ENCODE results near the gene GAS7. TPM values are rescaled to one million over a fixed set of nuclear protein-coding genes. Genes with fewer than 3 reads are reported as not detected.

Gene GAS7
- polyA plus RNA-seq, 6 donors from 2014 or later = 1.1 to 3.6 (median 1.8) TPM; not detected in 1

DNA sequence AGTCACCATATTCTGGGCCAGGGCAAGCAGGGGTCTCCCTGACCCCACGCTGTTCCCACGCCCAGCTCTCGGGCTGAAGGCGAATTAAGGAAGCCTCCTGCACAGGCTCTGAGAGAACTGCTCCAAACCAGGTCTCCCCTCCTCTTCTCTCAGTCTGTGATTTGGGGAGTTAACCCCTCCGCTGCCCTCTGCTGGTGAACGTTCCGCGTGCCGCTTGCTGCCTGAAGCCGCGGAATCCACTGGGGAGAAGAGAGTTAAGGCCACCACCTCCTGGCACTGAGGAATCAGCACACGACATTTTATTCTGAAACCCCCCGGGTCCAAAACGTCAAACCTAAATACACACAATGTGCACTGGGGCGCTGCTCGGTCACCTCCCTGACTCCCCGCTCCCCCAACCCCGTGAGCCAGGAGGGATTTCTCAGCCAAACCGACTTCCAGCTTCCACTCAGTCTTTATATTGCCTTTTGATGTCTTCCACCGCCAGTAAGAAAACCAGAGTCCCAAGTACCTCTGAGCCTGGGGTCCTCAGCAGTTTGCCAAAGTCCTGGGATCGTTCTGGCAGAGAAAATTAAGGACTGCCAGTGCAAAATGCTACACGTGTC, 238.9 kb downstream of the GAS7 start:
- Mint-ChIP-seq H3K36me3 (no peaks in the 10 kb centered on the region), H3K27me3 (peaks cover 0 to 9% (median 7%) of the 10 kb centered on the region in 3 donors), H3K4me1 (peaks cover 5 to 8% (median 6%) of the 10 kb centered on the region in 3 donors), H3K9me3 (no peaks in the 10 kb centered on the region), H3K27ac (no peak overlapping the region), H3K4me3 (peak overlapping the region in 1 of 8 donors; percentile 27)
- DNase-seq (no peak), ATAC-seq (ENCODE audit: low read depth in 2 of 2) (no peak)

DNA sequence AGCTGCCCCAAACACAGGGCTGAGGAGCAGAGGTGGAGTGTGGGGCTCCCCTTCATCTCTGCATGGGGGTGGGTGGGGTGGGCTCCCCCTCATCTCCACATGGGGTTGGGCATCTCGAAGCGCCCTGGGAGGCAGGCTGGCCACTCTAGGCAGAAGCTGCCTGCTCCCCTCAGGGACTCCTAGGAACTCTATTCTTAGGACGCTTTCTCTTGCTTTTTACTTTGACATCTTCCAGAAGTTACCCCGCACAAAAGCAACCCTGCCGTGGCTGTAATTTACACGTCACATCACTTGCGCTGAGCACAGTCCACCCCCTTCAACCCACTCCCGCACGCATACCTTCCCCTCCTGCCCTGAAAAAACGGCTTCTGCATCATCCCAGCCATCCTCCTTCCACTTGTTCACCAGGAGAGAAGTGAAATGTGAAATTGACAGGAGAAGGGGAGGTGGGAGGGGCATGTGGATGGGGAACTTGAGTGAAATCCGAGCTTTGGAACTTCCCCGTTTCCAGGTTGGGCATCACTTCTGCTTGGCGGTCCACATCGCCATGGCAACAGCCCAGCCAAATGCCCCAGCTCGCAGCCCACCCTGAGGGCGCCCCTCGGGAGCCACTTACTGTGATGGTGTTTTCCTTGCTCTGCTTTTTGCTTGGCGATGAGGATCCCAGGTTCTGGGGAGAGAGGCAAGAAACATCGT, 239.7 kb downstream of the GAS7 start:
- ATAC-seq (ENCODE audit: low read depth in 2 of 2) = no peak

DNA sequence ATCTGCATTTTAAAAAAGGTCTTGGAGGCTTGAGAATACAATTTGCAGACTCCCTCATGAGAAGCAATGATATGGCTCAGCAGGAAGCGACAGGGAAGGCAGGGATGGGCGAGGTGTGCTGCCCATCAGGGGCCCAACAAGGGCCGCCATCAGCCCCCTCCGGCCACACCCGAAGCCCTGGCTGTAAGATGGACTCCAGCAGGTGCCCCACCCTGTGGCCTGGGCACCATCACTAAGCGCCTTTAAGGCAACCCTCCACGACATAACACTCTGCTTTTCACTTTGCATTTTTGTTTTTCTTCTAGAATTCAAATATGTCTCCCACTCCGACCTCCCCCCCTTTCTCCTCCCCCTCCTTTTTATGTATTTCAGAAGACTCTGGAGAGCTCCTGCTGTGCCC, 241.2 kb downstream of the GAS7 start:
- DNase-seq = no peak
- no peak for ATAC-seq (ENCODE audit: low read depth in 2 of 2)
- Mint-ChIP-seq H3K4me1 (peaks cover 5 to 8% (median 6%) of the 10 kb centered on the region in 3 donors), H3K4me3 (no peak overlapping the region), H3K36me3 (no peaks in the 10 kb centered on the region), H3K27me3 (peaks cover 0 to 9% (median 7%) of the 10 kb centered on the region in 3 donors), H3K9me3 (no peaks in the 10 kb centered on the region), H3K27ac (no peak overlapping the region)

More for the DNA sequence above, 239.7 kb downstream of the GAS7 start:
- peaks cover 5 to 8% (median 6%) of the 10 kb centered on the region in 3 donors for H3K4me1 Mint-ChIP-seq
- H3K36me3 Mint-ChIP-seq = no peaks in the 10 kb centered on the region
- no peaks in the 10 kb centered on the region for H3K9me3 Mint-ChIP-seq
- peaks cover 0 to 9% (median 7%) of the 10 kb centered on the region in 3 donors for H3K27me3 Mint-ChIP-seq
- H3K27ac Mint-ChIP-seq = no peak overlapping the region
- no peak overlapping the region for H3K4me3 Mint-ChIP-seq
- no peak for DNase-seq

DNA sequence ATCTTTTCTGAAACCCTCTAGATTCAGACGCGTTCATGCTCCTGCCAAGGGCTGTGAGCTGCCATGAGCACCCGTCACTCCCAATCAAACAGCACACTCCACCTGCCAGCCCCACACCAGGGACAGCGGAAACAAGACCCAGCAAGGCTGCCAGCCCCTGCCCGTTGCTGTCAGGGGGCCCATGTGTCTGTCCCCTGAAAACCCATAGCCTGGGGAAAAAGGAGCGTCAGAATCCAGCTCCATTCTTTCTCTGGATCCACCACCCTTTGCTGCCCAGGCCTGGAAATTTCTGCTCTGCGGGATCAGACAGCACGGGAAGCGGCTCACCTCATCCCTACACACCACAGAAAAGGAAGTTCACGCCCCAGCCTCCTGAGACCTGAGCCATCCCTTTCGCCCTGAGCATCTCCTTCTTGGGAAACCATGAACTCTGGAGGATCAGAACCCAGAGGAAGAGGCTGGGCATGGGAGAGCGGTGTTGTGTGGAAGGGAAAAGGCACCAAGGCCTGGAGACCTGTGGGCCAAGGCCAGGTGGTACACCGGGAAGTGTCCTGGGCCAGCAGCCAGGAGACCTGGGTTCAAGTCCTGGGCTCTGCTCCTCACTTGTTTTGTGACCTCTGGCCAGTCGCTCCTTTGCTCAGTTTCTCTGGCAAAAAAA, 241.8 kb downstream of the GAS7 start:
- Mint-ChIP-seq H3K4me3 (no peak overlapping the region), H3K4me1 (peaks cover 5 to 8% (median 6%) of the 10 kb centered on the region in 3 donors), H3K36me3 (no peaks in the 10 kb centered on the region), H3K27me3 (peaks cover 0 to 9% (median 7%) of the 10 kb centered on the region in 3 donors), H3K9me3 (no peaks in the 10 kb centered on the region), H3K27ac (no peak overlapping the region)
- no peak for ATAC-seq (ENCODE audit: low read depth in 2 of 2)
- no peak for DNase-seq

DNA sequence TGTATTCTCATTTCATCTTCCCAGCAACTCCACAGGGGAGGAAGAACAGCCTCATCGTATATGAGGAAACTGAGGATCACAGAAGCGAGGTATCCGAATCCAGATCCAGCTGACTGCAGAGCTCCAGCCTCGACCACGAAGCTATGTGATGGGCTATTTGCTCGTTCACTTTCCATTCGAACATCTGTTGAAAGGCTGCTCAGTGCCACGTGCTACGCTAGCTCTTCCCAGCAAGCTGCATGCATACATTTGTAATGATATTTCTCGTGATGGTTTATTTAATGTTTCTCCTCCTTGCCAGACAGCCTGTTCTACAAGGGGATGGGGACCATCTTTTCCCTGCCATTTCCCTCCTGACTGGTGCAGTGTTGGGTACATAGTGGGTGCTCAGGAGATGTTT, 244.9 kb downstream of the GAS7 start:
- Mint-ChIP-seq H3K27ac (peak overlapping the region in 1 of 6 donors; percentile 11), H3K36me3 (no peaks in the 10 kb centered on the region), H3K9me3 (no peaks in the 10 kb centered on the region), H3K27me3 (no peaks in the 10 kb centered on the region), H3K4me1 (no peaks in the 10 kb centered on the region), H3K4me3 (no peak overlapping the region)
- ATAC-seq (ENCODE audit: low read depth in 2 of 2) = no peak
- no peak for DNase-seq

DNA sequence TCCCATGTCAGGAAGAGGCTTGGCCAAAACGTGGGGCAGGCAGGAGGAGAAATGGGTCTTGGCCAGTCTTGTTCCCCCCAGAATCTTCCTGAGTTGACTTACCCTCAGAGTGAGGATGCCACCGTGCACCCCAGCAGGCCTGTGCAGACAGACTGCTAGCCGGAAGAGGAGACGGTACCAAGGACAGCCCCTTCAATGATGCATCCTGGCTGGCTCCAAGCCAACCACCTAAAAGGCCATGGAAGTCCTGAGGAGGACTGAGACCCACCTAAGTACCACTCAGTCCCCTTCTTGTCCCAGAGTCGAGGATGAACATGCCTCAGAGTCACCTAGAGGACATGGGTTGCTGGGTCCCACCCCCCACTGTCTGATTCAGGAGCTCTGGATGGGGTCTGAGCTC, 246.6 kb downstream of the GAS7 start:
- Mint-ChIP-seq H3K27ac (no peak overlapping the region), H3K9me3 (no peaks in the 10 kb centered on the region), H3K27me3 (no peaks in the 10 kb centered on the region)

DNA sequence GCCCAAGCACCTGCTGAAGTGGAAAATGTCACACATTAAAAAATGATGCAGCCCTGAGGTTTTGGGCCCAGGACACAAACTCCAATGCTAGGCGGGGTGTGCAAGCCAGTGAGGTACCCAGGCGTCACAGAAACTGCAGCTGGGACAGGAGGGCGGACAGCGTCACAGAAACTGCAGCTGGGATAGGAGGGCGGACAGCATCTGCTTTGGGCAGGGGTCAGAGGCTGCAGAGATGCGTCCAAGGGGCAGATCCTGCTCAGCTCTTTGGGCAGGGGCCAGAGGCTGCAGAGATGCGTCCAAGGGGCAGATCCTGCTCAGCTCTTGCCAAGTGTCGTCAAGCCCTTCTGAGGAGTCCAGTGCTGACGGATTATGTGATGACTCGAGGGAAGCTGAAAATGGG, 249.5 kb downstream of the GAS7 start:
- no peaks in the 10 kb centered on the region for H3K4me1 Mint-ChIP-seq
- no peak overlapping the region for H3K27ac Mint-ChIP-seq
- H3K4me3 Mint-ChIP-seq = no peak overlapping the region
- no peaks in the 10 kb centered on the region for H3K9me3 Mint-ChIP-seq
- H3K27me3 Mint-ChIP-seq = no peaks in the 10 kb centered on the region
- H3K36me3 Mint-ChIP-seq = no peaks in the 10 kb centered on the region
- no peak for ATAC-seq (ENCODE audit: low read depth in 2 of 2)
- DNase-seq = no peak

More for the DNA sequence above, 246.6 kb downstream of the GAS7 start:
- no peaks in the 10 kb centered on the region for H3K4me1 Mint-ChIP-seq
- no peak for DNase-seq
- ATAC-seq (ENCODE audit: low read depth in 2 of 2) = no peak
- H3K4me3 Mint-ChIP-seq = no peak overlapping the region
- no peaks in the 10 kb centered on the region for H3K36me3 Mint-ChIP-seq

DNA sequence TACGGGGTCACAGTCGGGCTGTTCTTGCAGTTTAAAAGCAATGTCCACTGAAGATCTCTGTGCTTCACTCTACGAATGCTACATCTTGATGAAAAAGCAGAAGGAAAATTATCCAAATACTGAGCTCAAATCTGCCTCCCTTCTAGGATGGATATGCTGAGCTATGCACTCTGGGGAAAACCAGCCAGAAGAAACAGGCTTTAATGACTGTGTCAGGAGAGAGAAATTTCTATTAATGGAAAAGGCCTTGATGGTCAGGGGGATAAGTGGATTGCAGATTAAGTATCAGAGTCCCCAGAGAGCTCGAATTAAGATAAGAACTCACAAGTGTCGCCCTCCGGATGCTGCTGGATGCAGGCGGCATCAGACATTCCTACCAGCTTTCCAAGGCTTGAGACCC, 253.7 kb downstream of the GAS7 start:
- Mint-ChIP-seq H3K9me3 (no peaks in the 10 kb centered on the region), H3K4me3 (no peak overlapping the region), H3K36me3 (no peaks in the 10 kb centered on the region), H3K27ac (no peak overlapping the region), H3K4me1 (no peaks in the 10 kb centered on the region), H3K27me3 (no peaks in the 10 kb centered on the region)
- no peak for DNase-seq
- no peak for ATAC-seq (ENCODE audit: low read depth in 2 of 2)

DNA sequence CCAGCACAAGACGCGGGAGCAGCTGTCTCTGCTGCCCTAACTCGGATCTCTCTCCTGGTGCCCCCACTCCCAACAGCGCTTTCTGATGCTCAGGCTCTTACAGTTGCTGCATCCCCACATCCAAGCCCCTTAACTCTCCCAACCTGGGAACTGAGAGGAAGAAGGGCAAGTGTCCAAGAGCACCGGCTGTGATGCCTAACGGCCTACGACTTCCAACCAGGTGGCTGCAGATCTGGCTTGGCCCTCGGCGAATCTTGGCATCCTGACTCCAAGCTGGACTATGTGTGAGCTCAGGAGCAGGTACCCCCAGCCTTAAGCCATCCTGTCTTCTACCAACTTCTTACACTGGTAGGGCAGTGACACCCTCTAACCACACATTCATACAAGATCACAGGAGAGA, 255.1 kb downstream of the GAS7 start:
- no peak overlapping the region for H3K4me3 Mint-ChIP-seq
- ATAC-seq (ENCODE audit: low read depth in 2 of 2) (no peak), DNase-seq (no peak)
- no peaks in the 10 kb centered on the region for H3K27me3 Mint-ChIP-seq
- H3K27ac Mint-ChIP-seq = no peak overlapping the region
- no peaks in the 10 kb centered on the region for H3K4me1 Mint-ChIP-seq
- peaks cover 0 to 4% of the 10 kb centered on the region in 2 donors for H3K36me3 Mint-ChIP-seq
- peaks cover 0 to 8% (median 2%) of the 10 kb centered on the region in 7 donors for H3K9me3 Mint-ChIP-seq

DNA sequence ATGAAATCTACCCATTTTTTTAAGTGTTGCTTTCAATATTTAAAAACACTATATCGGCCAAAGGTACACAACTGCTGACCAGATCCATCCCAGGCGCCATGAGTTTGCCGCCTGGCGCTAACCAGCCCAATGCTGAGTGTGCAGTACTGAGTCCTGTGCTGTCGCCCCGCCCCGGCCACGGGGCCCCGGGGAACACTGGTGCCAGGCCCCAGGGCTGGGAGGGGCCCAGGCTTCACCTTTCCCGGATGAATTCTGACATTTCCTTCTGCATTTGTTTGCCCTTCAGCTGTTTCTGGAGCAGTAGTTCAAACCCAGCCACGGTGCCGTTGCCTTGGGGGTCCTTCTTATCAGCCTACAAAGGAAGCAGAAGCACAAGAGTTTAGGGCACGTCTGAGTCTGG, 255.5 kb downstream of the GAS7 start:
- Mint-ChIP-seq H3K36me3 (peaks cover 0 to 4% of the 10 kb centered on the region in 2 donors), H3K4me1 (no peaks in the 10 kb centered on the region), H3K4me3 (no peak overlapping the region), H3K27me3 (no peaks in the 10 kb centered on the region), H3K9me3 (peaks cover 0 to 12% (median 2%) of the 10 kb centered on the region in 7 donors), H3K27ac (no peak overlapping the region)
- DNase-seq = no peak
- no peak for ATAC-seq (ENCODE audit: low read depth in 2 of 2)

DNA sequence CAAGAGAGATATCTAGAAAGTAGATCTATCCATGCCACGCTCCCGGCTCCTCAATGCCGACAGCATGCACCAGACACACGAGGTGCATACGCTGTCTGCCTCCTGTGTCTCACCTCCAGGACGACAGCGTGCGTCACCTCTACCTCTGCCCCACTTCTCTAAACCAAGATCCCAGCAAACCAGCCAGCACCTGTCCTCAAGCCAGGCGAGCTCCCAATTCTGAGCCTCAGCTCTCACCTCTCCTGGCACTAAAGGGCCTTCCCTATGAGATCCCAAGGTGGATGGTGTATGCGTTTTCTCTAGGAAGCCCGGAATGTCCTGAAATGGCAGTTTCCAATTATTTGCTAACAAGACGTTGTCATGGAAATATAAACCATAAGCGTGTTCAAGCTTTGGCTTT, 257.1 kb downstream of the GAS7 start:
- H3K4me1 Mint-ChIP-seq = no peaks in the 10 kb centered on the region
- H3K27ac Mint-ChIP-seq = peak overlapping the region in 2 of 6 donors; percentile 7 to 12
- no peak for ATAC-seq (ENCODE audit: low read depth in 2 of 2)
- peaks cover 0 to 4% of the 10 kb centered on the region in 2 donors for H3K36me3 Mint-ChIP-seq
- DNase-seq = no peak
- no peak overlapping the region for H3K4me3 Mint-ChIP-seq
- no peaks in the 10 kb centered on the region for H3K27me3 Mint-ChIP-seq
- peaks cover 0 to 13% (median 2%) of the 10 kb centered on the region in 7 donors for H3K9me3 Mint-ChIP-seq

DNA sequence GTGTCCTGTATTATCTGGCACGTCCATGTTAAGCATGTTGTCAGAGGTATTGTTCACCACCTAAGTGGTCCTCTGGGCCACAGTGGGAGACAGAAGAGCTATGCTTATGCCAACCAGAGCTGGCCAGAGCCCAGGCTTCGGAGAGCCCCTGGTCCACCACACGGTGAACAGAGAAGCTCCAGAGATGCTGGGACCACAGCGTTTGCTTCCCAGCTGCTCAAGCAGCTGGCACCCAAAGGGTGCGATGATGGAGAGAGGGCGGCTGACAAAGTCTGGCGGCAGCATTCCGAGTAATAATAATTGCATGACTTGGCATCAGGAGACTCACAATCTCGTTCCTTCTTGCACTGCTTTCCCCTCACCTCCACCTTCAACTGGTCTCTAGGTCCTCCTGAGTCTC, 257.6 kb downstream of the GAS7 start:
- H3K27me3 Mint-ChIP-seq = no peaks in the 10 kb centered on the region
- peak overlapping the region in 1 of 6 donors; percentile 7 for H3K27ac Mint-ChIP-seq
- DNase-seq (no peak), ATAC-seq (ENCODE audit: low read depth in 2 of 2) (no peak)
- no peak overlapping the region for H3K4me3 Mint-ChIP-seq
- no peaks in the 10 kb centered on the region for H3K4me1 Mint-ChIP-seq
- peaks cover 0 to 4% of the 10 kb centered on the region in 2 donors for H3K36me3 Mint-ChIP-seq
- H3K9me3 Mint-ChIP-seq = peaks cover 0 to 13% (median 2%) of the 10 kb centered on the region in 7 donors

DNA sequence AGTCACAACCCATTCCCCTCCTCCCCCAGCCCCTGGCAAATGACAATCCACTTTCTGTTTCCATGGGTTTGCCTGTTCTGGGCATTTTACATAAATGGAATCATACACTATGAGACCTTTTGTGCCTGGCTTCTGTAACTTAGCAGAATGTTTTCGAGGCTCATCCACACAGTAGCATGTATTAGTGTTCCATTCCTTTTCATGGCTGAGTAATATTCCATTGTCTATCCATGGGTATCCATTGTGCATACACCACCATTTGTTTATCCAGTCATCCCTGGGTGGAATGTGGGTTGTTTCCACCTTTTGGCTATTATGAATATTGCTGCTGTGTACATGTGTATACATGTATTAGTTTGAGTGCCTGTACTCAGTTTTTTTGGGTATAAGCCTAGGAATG, 259.6 kb downstream of the GAS7 start:
- Mint-ChIP-seq H3K36me3 (peaks cover 0 to 4% of the 10 kb centered on the region in 2 donors), H3K9me3 (peaks cover 0 to 13% (median 2%) of the 10 kb centered on the region in 7 donors), H3K4me3 (no peak overlapping the region), H3K27me3 (no peaks in the 10 kb centered on the region), H3K27ac (no peak overlapping the region), H3K4me1 (no peaks in the 10 kb centered on the region)
- DNase-seq (no peak), ATAC-seq (ENCODE audit: low read depth in 2 of 2) (no peak)

DNA sequence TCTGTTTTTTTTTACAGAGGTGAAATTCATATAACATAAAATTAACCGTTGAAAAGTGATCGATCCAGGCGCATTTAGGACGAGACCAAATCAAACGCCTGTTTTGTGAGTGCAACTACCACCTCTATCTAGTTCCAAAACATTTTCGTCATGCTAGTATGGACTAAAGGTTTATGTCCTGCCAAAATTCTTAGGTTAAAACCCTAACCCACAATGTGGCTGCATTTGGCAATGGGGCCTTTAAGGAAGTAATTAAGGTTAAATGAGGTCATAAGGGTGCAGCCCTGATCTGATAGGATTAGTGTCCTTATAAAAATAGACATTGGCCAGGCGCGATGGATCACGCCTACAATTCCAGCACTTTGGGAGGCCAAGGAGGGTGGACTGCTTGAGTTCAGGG, 260.5 kb downstream of the GAS7 start:
- ATAC-seq (ENCODE audit: low read depth in 2 of 2) (no peak), DNase-seq (no peak)
- Mint-ChIP-seq H3K36me3 (peaks cover 0 to 4% of the 10 kb centered on the region in 2 donors), H3K27ac (no peak overlapping the region), H3K4me3 (no peak overlapping the region), H3K27me3 (no peaks in the 10 kb centered on the region), H3K4me1 (no peaks in the 10 kb centered on the region), H3K9me3 (peaks cover 0 to 13% (median 2%) of the 10 kb centered on the region in 7 donors)

All from naive B cell (primary cell).